Heart right ventricle (tissue), 16 donors: ENCODE measurements around the gene FOXP2. TPM values are rescaled to one million over a fixed set of nuclear protein-coding genes. Genes with fewer than 3 reads are reported as not detected.

ENCODE experiments used
- ATAC-seq, 8 donors: fragments of 200-7000 bp; cut with Tn5 transposase; one replicate each; pipeline ENCODE4 v1.9.1; 2020; ENCODE audit warnings: mild to moderate bottlenecking in 8 of 8, moderate library complexity in 8 of 8, moderate number of reproducible peaks in 1 of 8
- DNase-seq, 2 donors: peaks; one replicate each; pipeline ENCODE4 v3.0.0-alpha.2; 2020
- H3K27ac ChIP-seq, 10 donors: fragments of 200-600 bp; sonication (generic) in 2 of 10; one replicate each; pipeline versions ENCODE4 v1.5.0 to v1.8.0; 2020 to 2022; ENCODE audit warnings: mild to moderate bottlenecking in 3 of 10
- H3K27me3 ChIP-seq, 7 donors: fragments of 200-600 bp; one replicate each; pipeline ENCODE4 v1.8.0; 2021 to 2022; ENCODE audit warnings: mild to moderate bottlenecking in 2 of 7
- H3K36me3 ChIP-seq, 9 donors: fragments of 200-600 bp; sonication (generic) in 1 of 9; one replicate each; pipeline versions ENCODE4 v1.5.0 to v1.8.0; 2020 to 2022; ENCODE audit warnings: mild to moderate bottlenecking in 2 of 9
- H3K4me1 ChIP-seq, 9 donors: fragments of 200-600 bp; sonication (generic) in 1 of 9; one replicate each; pipeline versions ENCODE4 v1.5.0 to v1.8.0; 2020 to 2022; ENCODE audit warnings: mild to moderate bottlenecking in 4 of 9
- H3K4me3 ChIP-seq, 10 donors: fragments of 200-600 bp; sonication (generic) in 2 of 10; one replicate each; pipeline versions ENCODE4 v1.5.0 to v1.8.0; 2020 to 2022; ENCODE audit warnings: mild to moderate bottlenecking in 7 of 10, moderate library complexity in 2 of 10
- H3K9me3 ChIP-seq, 11 donors: fragments of 200-600 bp in 10 of 11; sonication (generic) in 2 of 11; one replicate each; pipeline versions ENCODE4 v1.5.0 to v1.8.0; 2013 to 2022; ENCODE audit warnings: mild to moderate bottlenecking in 2 of 11, control low read depth in 1 of 11, moderate library complexity in 1 of 11
- WGBS, 2 donors: extraction: QIAGEN DNeasy Blood & Tissue Kit; methylation state at CpG; one replicate each; pipeline ENCODE4 v1.1.7; 2013; ENCODE audit warnings: inconsistent platforms in 1 of 2; 5-methylcytosine and 5-hydroxymethylcytosine counted together
- intact Hi-C, 10 donors: fragments of 100-400 bp; cut with DNase I; formaldehyde crosslinking; loops; one replicate each; pipeline versions ENCODE4 v1.11.1 to v1.14.2; 2022
- polyA plus RNA-seq, 2 donors: library from polyadenylated mRNA; stranded (reverse); fragments of 200-250 nt; gene quantifications; one replicate each; pipeline ENCODE4 v1.2.3, GENCODE V29; 2013
- total RNA-seq, 10 donors: library from RNA; stranded (reverse); fragmentation: NEBNext Ultra II Directional in 3 of 10; extraction: Animal tissue kit (Norgen Biotek cat#: 25700) in 3 of 10; gene quantifications; one replicate each; pipeline versions ENCODE4 v1.2.1 to v1.2.4, GENCODE V29; 2021 to 2023
- TF ChIP-seq, protein P1 (sequence below), 9 donors: fragments of 200-600 bp; sonication (generic) in 2 of 9; IDR thresholded peaks; one replicate each; pipeline versions ENCODE4 v1.5.0 to v1.8.0; 2021 to 2022; ENCODE audit warnings: antibody characterized with exemption in 9 of 9, mild to moderate bottlenecking in 5 of 9, moderate library complexity in 1 of 9
- donor health status: Arrhythmogenic right ventricular cardiomyopathy.
- donor health status: ischemic (EF 13 %, LVEDD 7.1; RV severe dilation, severe dysfunction).
- donor health status: healthy with polysubstance abuse.
- donor health status: DM: no; HTN: yes; CAD: no.
- donor health status: DM: no; HTN: no; CAD: no.
- donor health status: ischemic (EF 25% LVEDD 6.9; RV normal size, moderate dysfunction).
- donor health status: ischemic (EF 25% LVEDD 5.7; RV mildly dilated, moderate dysfunction).
- donor health status: healthy.
- donor health status: DM: yes; HTN: yes; CAD: no.
- donor health status: Ischemic cardiomyopathy.
- donor health status: ischemic (EF 35%, LVEDD 5.7; RV mildly dilated, moderate dysfunction).
- donor health status: nonischemic (EF 11% LVEDD 7.7; RV severe dilation, severe dysfunction).
- donor health status: DM: yes; HTN: yes; CAD: no.
- donor health status: PGD.
- donor health status: ischemic (EF 29% LVEDD 5.4; RV normal size, mild dysfunction).
- donor health status: nonischemic (EF 23%, LVEDD 6.1; RV moderate dilation, normal function).

FOXP2 gene
- total and polyA plus RNA-seq, 12 donors, result 0.16 to 4.7 (median 1.9) TPM

- Histone ChIP-seq H3K27me3 (no peaks in the 10 kb centered on the region), H3K4me3 (no peak overlapping the region), H3K36me3 (no peaks in the 10 kb centered on the region), H3K4me1 (peaks cover 0 to 5% (median 0%) of the 10 kb centered on the region in 9 donors), H3K9me3 (no peaks in the 10 kb centered on the region), H3K27ac (peak overlapping the region in 3 of 10 donors; percentile 19 to 44 (median 26))
- intact Hi-C loops, result loop anchor here in 1 of 10 donors (10.0 kb wide), 1 partner anchor 329 kb away; no protein-coding TSS in a partner anchor
- no peak for DNase-seq
- WGBS, 2 donors, result 40 to 60% methylated on average over 4 of the region's 4 CpGs
- no peak for ATAC-seq
- TF ChIP-seq, protein P1, sequence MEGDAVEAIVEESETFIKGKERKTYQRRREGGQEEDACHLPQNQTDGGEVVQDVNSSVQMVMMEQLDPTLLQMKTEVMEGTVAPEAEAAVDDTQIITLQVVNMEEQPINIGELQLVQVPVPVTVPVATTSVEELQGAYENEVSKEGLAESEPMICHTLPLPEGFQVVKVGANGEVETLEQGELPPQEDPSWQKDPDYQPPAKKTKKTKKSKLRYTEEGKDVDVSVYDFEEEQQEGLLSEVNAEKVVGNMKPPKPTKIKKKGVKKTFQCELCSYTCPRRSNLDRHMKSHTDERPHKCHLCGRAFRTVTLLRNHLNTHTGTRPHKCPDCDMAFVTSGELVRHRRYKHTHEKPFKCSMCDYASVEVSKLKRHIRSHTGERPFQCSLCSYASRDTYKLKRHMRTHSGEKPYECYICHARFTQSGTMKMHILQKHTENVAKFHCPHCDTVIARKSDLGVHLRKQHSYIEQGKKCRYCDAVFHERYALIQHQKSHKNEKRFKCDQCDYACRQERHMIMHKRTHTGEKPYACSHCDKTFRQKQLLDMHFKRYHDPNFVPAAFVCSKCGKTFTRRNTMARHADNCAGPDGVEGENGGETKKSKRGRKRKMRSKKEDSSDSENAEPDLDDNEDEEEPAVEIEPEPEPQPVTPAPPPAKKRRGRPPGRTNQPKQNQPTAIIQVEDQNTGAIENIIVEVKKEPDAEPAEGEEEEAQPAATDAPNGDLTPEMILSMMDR (IDR thresholded peaks at IDR 0.05), result no peak
These were observed 857 bp upstream of the FOXP2 start for GRCh38 chr7:114413761-114414155.

DNA sequence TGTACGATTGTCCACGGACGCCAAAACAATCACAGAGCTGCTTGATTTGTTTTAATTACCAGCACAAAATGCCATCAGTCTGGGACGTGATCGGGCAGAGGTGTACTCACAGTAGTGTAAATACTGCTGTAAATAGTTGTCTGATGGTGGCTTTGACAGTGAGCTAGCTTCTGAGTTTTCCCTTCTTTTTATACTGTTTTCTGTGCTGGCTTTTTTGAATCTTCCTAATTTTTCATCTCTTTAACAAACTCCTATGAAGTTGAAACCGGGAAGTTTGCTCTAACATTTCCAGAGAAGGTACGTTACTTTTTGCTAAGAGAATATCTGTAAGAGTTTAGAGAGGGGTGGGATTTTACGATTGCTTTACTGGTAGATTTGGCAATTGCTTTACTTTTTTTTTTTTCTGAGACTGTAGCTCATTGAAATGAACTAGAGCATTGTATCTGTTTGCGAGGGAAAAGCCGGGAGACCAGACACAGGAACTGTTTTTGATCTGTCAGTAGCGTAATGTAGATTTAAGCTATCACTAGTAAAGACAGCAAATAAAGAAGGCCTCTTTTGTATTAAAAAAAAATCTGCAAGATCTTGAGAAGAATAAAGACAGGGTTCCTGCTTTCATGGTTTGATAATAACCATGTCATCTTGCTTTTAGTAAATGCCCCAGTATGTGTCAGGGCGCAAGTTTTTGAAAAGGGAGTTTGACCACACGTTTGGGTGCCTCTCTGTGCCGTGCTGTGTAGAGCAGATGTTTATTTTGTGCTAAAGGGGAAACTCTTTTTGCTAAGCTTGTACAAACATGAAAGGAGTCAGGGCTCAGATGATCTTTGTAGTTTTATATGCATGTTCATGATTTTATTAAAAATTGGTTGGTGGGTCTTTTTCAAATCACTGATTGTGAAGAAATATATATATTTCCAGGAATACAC is 712 bp downstream of the FOXP2 start:
- WGBS, 2 donors, result 25 to 34% methylated on average over 14 of the region's 14 CpGs
- ATAC-seq, result peak in 3 of 8 donors; percentile 24 to 63 (median 34)
- Histone ChIP-seq H3K4me3 (peak overlapping the region in 7 of 10 donors; percentile 21 to 43 (median 37)), H3K4me1 (peaks cover 0 to 5% (median 0%) of the 10 kb centered on the region in 9 donors), H3K27ac (peak overlapping the region in 3 of 10 donors; percentile 29 to 46 (median 31)), H3K36me3 (no peaks in the 10 kb centered on the region), H3K9me3 (no peaks in the 10 kb centered on the region), H3K27me3 (no peaks in the 10 kb centered on the region)
- TF ChIP-seq, protein P1 (IDR thresholded peaks at IDR 0.05), result no peak
- intact Hi-C loops, result loop anchor here in 1 of 10 donors (10.0 kb wide), 1 partner anchor 331 kb away; no protein-coding TSS in a partner anchor
- DNase-seq, result no peak

DNA sequence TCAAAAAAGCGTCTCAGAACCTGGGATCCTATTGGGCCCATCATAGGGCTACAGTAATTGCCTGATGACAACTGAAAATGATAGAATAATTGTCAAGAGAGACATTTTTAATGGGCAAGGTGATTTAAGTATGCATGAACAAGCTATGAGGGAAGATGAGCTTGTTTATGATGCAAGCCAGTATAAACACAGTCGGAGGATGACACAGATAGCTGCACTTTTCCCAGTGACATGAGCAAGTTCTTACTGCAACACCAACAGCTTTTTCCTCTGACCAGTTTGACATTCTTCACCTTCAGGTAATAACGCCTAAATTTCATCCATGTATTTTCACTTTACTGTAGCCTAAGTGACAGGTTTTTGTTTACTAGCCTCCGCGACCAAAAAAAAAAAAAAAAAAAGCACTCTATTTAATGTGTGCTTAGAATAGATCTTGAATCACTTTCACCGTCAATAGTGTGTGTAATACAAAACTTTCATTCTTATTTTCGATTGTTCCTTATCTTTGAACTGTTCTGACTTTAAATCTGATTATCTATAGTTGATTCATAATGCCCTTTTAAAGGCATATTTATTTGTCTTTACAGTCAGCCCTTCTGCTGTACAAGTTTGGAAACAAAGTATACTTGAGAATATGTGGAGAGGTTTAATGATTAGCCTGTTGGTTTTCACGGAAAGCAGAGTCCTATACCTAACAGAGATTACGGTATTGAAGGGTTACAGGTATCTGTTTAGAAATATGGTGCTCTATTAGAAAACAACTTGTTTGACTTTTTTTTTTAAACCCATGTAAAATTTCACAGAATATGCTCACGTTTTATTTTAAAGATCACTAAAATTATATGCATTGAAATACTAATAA is 1.7 kb downstream of the FOXP2 start:
- H3K27ac ChIP-seq, result peak overlapping the region in 1 of 10 donors; percentile 31
- intact Hi-C loops, result loop anchor here in 1 of 10 donors (10.0 kb wide), 1 partner anchor 332 kb away; no protein-coding TSS in a partner anchor
- no peak for ATAC-seq
- TF ChIP-seq, protein P1 (IDR thresholded peaks at IDR 0.05), result no peak
- peak overlapping the region in 6 of 10 donors; percentile 7 to 43 (median 37) for H3K4me3 ChIP-seq
- H3K4me1 ChIP-seq, result peaks cover 0 to 5% (median 0%) of the 10 kb centered on the region in 9 donors
- 68 to 74% methylated on average over 10 of the region's 10 CpGs for WGBS, 2 donors
- H3K9me3 ChIP-seq, result no peaks in the 10 kb centered on the region
- H3K27me3 ChIP-seq, result no peaks in the 10 kb centered on the region
- no peak for DNase-seq
- no peaks in the 10 kb centered on the region for H3K36me3 ChIP-seq

- no peak for DNase-seq
- TF ChIP-seq, protein P1 (IDR thresholded peaks at IDR 0.05), result no peak
- H3K27me3 ChIP-seq, result no peaks in the 10 kb centered on the region
- H3K4me1 ChIP-seq, result peaks cover 0 to 5% (median 0%) of the 10 kb centered on the region in 9 donors
- no peaks in the 10 kb centered on the region for H3K9me3 ChIP-seq
- H3K36me3 ChIP-seq, result no peaks in the 10 kb centered on the region
- WGBS, 2 donors, result 76 to 78% methylated on average over 1 of the region's 1 CpG
- peak overlapping the region in 2 of 10 donors; percentile 37 to 41 for H3K4me3 ChIP-seq
- no peak overlapping the region for H3K27ac ChIP-seq
- no peak for ATAC-seq
- intact Hi-C loops, result loop anchor here in 1 of 10 donors (10.0 kb wide), 1 partner anchor 332 kb away; no protein-coding TSS in a partner anchor
These were observed 2.7 kb downstream of the FOXP2 start for GRCh38 chr7:114417290-114417689.
